ENCODE data around the gene ARHGAP45.

ARHGAP45 gene

DNA sequence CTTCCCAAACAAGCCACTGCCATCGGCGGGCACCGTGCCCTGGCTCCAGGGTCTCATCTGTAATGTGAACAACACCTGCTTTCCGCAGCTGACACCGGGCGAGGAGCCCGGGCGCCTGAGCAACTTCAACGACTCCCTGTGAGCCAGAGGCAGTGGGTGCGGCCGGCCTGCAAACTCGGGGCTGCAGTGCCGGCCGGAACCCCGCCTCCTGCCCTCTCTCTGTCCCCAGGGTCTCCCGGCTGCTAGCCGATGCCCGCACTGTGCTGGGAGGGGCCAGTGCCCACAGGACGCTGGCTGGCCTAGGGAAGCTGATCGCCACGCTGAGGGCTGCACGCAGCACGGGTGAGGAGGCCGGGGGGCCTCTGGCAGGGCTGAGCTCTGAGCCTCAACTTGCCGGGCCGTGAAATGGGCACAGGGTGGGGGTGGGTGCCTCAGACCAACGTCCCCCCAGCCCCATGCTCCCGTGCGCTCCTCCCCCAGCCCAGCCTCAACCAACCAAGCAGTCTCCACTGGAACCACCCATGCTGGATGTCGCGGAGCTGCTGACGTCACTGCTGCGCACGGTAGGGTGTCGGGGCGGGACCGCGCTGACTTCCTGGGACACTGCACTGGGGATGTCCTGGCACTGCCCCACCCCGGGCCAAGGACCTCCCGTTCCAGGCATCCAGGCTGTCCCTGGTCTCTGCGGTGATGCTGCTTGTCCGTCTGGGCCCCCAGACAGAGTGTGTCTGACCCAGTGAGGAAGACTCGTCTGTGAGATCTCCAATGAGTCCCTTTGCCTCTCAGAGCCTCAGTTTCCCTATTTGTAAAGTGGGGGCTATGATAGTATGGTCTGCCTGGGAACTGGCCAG lies 24.9 kb upstream of the ARHGAP45 start:
- Histone ChIP-seq H3K27ac (ENCODE audit: insufficient read depth in 1 of 2, low read depth in 1 of 2, low read length in 2 of 2, poor library complexity in 1 of 2, severe bottlenecking in 2 of 2) (no peak overlapping the region), H3K27me3 (replicated peaks in 2 of 5; ENCODE audit: control insufficient read depth in 4 of 5, insufficient read depth in 5 of 5, low read length in 4 of 5) (no peaks in the 10 kb centered on the region), H3K9me3 (ENCODE audit: control extremely low read depth in 1 of 5, control insufficient read depth in 4 of 5, insufficient read depth in 2 of 5, low read depth in 1 of 5, low read length in 4 of 5) (no peaks in the 10 kb centered on the region), H3K36me3 (ENCODE audit: control insufficient read depth in 4 of 4, insufficient read depth in 4 of 4, low read length in 3 of 4) (peaks cover 0 to 30% (median 2%) of the 10 kb centered on the region in 4 experiments), H3K4me3 (ENCODE audit: control insufficient read depth in 1 of 7, extremely low read depth in 1 of 7, insufficient read depth in 4 of 7, low read depth in 2 of 7, low read length in 6 of 7) (no peak overlapping the region), H3K4me1 (ENCODE audit: control extremely low read depth in 1 of 4, control insufficient read depth in 4 of 4, insufficient read depth in 4 of 4, low read length in 3 of 4) (peaks cover 6 to 47% (median 43%) of the 10 kb centered on the region in 4 experiments)
- ChIA-PET POLR2A (interaction anchor here (1.6 kb wide), 1 partner anchor 23 kb away, joined by 4 read pairs; no protein-coding TSS in a partner anchor), CTCF (interaction anchor here (1.0 to 7.2 kb wide), 2 partner anchors 14 to 15 kb away, joined by 3 to 44 read pairs; partner anchors contain the start of gene CNN2)
- WGBS (ENCODE audit: insufficient coverage), result 94% methylated on average over 34 of the region's 43 CpGs
- no peak for DNase-seq

DNA sequence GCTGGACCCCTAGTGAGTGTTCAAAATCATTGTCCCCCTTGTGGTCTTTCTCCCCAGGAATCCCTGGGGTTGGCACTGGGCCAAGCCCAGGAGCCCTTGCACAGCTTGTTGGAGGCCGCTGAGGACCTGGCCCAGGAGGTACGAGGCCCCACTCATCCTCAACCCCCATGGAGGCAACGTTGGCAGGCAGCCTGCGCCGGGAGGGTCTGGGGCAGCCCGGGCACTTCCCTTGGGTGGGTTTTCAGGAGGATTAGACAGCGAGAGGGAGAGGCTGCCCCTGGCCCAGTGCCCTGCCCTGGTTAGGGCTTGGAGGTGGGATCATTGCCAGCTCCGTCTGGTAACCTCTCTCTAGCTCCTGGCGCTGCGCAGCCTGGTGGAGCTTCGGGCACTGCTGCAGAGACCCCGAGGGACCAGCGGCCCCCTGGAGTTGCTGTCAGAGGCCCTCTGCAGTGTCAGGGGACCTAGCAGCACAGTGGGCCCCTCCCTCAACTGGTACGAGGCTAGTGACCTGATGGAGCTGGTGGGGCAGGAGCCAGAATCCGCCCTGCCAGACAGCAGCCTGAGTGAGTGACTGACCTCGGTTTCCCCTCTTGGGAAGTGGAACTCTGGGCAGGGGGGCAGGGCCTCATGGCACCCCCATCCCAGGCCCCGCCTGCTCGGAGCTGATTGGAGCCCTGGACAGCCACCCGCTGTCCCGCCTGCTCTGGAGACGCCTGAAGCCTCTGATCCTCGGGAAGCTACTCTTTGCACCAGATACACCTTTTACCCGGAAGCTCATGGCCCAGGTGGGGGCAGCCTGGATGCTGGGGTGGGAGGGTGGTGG lies 24.1 kb upstream of the ARHGAP45 start:
- no peaks in the 10 kb centered on the region for H3K9me3 ChIP-seq (ENCODE audit: control extremely low read depth in 1 of 5, control insufficient read depth in 4 of 5, insufficient read depth in 2 of 5, low read depth in 1 of 5, low read length in 4 of 5)
- H3K4me3 ChIP-seq (ENCODE audit: control insufficient read depth in 1 of 7, extremely low read depth in 1 of 7, insufficient read depth in 4 of 7, low read depth in 2 of 7, low read length in 6 of 7), result no peak overlapping the region
- DNase-seq, result no peak
- POLR2A ChIA-PET, result no interaction called here
- H3K4me1 ChIP-seq (ENCODE audit: control extremely low read depth in 1 of 4, control insufficient read depth in 4 of 4, insufficient read depth in 4 of 4, low read length in 3 of 4), result peaks cover 6 to 44% (median 37%) of the 10 kb centered on the region in 4 experiments
- H3K27ac ChIP-seq (ENCODE audit: insufficient read depth in 1 of 2, low read depth in 1 of 2, low read length in 2 of 2, poor library complexity in 1 of 2, severe bottlenecking in 2 of 2), result no peak overlapping the region
- peaks cover 0 to 30% (median 2%) of the 10 kb centered on the region in 4 experiments for H3K36me3 ChIP-seq (ENCODE audit: control insufficient read depth in 4 of 4, insufficient read depth in 4 of 4, low read length in 3 of 4)
- WGBS (ENCODE audit: insufficient coverage), result 96% methylated on average over 15 of the region's 23 CpGs
- CTCF ChIA-PET, result interaction anchor here (1.3 kb wide), 1 partner anchor 22 kb away, joined by 3 read pairs; no protein-coding TSS in a partner anchor
- H3K27me3 ChIP-seq (replicated peaks in 2 of 5; ENCODE audit: control insufficient read depth in 4 of 5, insufficient read depth in 5 of 5, low read length in 4 of 5), result no peaks in the 10 kb centered on the region

DNA sequence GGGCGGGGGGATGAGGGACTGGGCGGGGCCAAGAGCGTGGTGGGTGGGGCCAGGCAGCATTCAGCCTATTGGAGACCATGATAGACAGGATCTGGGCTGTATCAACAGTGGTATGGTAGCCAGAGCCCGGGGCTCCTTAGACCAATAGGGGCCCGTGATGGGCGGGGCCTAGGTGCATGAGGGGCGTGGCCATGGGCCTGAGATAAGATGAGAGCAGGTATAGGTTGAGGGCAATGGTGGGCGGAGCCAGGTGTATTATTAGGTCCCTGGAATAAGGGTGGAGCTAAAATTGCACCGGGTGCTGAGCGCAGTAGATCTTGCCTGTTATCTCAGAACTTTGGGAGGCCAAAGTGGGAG lies 21.7 kb upstream of the ARHGAP45 start:
- H3K4me1 ChIP-seq (ENCODE audit: control extremely low read depth in 1 of 4, control insufficient read depth in 4 of 4, insufficient read depth in 4 of 4, low read length in 3 of 4), result peaks cover 6 to 23% (median 16%) of the 10 kb centered on the region in 4 experiments
- POLR2A ChIA-PET, result no interaction called here

DNA sequence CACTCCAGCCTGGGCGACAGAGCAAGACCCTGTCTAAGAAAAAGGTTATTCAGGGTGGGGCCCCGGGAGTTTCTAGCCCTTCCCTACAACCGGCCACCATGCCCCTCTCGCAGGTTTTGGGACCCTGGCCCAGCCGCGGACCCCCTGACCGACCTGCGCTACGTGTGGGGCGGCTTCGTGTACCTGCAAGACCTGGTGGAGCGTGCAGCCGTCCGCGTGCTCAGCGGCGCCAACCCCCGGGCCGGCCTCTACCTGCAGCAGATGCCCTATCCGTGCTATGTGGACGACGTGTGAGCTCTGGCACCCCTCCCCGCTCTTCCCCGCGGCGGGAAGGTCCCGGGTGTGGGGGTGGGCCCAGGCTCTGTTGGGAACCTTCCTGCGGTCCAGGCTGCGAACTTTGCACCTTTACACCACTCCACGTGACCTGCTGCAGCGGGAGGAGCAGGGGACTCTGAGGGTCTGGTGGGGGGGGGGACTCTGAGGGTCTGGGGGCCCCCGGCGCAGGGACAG lies 20.8 kb upstream of the ARHGAP45 start:
- Histone ChIP-seq H3K27ac (ENCODE audit: insufficient read depth in 1 of 2, low read depth in 1 of 2, low read length in 2 of 2, poor library complexity in 1 of 2, severe bottlenecking in 2 of 2) (no peak overlapping the region), H3K9me3 (ENCODE audit: control extremely low read depth in 1 of 5, control insufficient read depth in 4 of 5, insufficient read depth in 2 of 5, low read depth in 1 of 5, low read length in 4 of 5) (no peaks in the 10 kb centered on the region), H3K4me1 (ENCODE audit: control extremely low read depth in 1 of 4, control insufficient read depth in 4 of 4, insufficient read depth in 4 of 4, low read length in 3 of 4) (peaks cover 0 to 14% (median 6%) of the 10 kb centered on the region in 4 experiments), H3K27me3 (replicated peaks in 2 of 5; ENCODE audit: control insufficient read depth in 4 of 5, insufficient read depth in 5 of 5, low read length in 4 of 5) (no peaks in the 10 kb centered on the region), H3K36me3 (ENCODE audit: control insufficient read depth in 4 of 4, insufficient read depth in 4 of 4, low read length in 3 of 4) (peaks cover 0 to 30% (median 2%) of the 10 kb centered on the region in 4 experiments), H3K4me3 (ENCODE audit: control insufficient read depth in 1 of 7, extremely low read depth in 1 of 7, insufficient read depth in 4 of 7, low read depth in 2 of 7, low read length in 6 of 7) (no peak overlapping the region)
- POLR2A ChIA-PET, result no interaction called here
- 95% methylated on average over 27 of the region's 33 CpGs for WGBS (ENCODE audit: insufficient coverage)
- DNase-seq, result no peak
- CTCF ChIA-PET, result no interaction called here

More for the DNA sequence above, 21.7 kb upstream of the ARHGAP45 start:
- no peak overlapping the region for H3K27ac ChIP-seq (ENCODE audit: insufficient read depth in 1 of 2, low read depth in 1 of 2, low read length in 2 of 2, poor library complexity in 1 of 2, severe bottlenecking in 2 of 2)
- peaks cover 0 to 30% (median 2%) of the 10 kb centered on the region in 4 experiments for H3K36me3 ChIP-seq (ENCODE audit: control insufficient read depth in 4 of 4, insufficient read depth in 4 of 4, low read length in 3 of 4)
- CTCF ChIA-PET, result no interaction called here
- no peak overlapping the region for H3K4me3 ChIP-seq (ENCODE audit: control insufficient read depth in 1 of 7, extremely low read depth in 1 of 7, insufficient read depth in 4 of 7, low read depth in 2 of 7, low read length in 6 of 7)
- 93% methylated on average over 9 of the region's 10 CpGs for WGBS (ENCODE audit: insufficient coverage)
- DNase-seq, result peak; percentile 69 to 88 (median 79)
- no peaks in the 10 kb centered on the region for H3K9me3 ChIP-seq (ENCODE audit: control extremely low read depth in 1 of 5, control insufficient read depth in 4 of 5, insufficient read depth in 2 of 5, low read depth in 1 of 5, low read length in 4 of 5)
- H3K27me3 ChIP-seq (replicated peaks in 2 of 5; ENCODE audit: control insufficient read depth in 4 of 5, insufficient read depth in 5 of 5, low read length in 4 of 5), result no peaks in the 10 kb centered on the region

DNA sequence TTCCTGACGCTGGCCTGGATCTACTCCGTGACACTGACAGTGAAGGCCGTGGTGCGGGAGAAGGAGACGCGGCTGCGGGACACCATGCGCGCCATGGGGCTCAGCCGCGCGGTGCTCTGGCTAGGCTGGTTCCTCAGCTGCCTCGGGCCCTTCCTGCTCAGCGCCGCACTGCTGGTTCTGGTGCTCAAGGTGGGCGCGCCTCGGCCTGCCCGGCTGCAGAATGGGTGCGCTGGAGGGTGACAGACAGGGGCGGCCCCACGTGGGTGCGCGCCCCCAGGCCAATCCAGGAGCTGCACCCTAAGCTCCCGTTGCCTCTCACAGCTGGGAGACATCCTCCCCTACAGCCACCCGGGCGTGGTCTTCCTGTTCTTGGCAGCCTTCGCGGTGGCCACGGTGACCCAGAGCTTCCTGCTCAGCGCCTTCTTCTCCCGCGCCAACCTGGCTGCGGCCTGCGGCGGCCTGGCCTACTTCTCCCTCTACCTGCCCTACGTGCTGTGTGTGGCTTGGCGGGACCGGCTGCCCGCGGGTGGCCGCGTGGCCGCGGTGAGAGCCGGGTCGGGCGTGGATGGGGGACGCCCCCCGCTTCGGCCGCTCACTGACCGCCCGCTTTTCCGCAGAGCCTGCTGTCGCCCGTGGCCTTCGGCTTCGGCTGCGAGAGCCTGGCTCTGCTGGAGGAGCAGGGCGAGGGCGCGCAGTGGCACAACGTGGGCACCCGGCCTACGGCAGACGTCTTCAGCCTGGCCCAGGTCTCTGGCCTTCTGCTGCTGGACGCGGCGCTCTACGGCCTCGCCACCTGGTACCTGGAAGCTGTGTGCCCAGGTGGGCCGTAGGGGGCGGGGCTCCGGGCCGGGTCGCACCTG lies 19.9 kb upstream of the ARHGAP45 start:
- Histone ChIP-seq H3K27ac (ENCODE audit: insufficient read depth in 1 of 2, low read depth in 1 of 2, low read length in 2 of 2, poor library complexity in 1 of 2, severe bottlenecking in 2 of 2) (no peak overlapping the region), H3K4me3 (ENCODE audit: control insufficient read depth in 1 of 7, extremely low read depth in 1 of 7, insufficient read depth in 4 of 7, low read depth in 2 of 7, low read length in 6 of 7) (no peak overlapping the region), H3K27me3 (replicated peaks in 2 of 5; ENCODE audit: control insufficient read depth in 4 of 5, insufficient read depth in 5 of 5, low read length in 4 of 5) (no peaks in the 10 kb centered on the region), H3K36me3 (ENCODE audit: control insufficient read depth in 4 of 4, insufficient read depth in 4 of 4, low read length in 3 of 4) (peaks cover 0 to 30% (median 2%) of the 10 kb centered on the region in 4 experiments), H3K9me3 (ENCODE audit: control extremely low read depth in 1 of 5, control insufficient read depth in 4 of 5, insufficient read depth in 2 of 5, low read depth in 1 of 5, low read length in 4 of 5) (no peaks in the 10 kb centered on the region), H3K4me1 (ENCODE audit: control extremely low read depth in 1 of 4, control insufficient read depth in 4 of 4, insufficient read depth in 4 of 4, low read length in 3 of 4) (peaks cover 0 to 8% (median 1%) of the 10 kb centered on the region in 4 experiments)
- POLR2A ChIA-PET, result no interaction called here
- WGBS (ENCODE audit: insufficient coverage), result 85% methylated on average over 65 of the region's 77 CpGs
- DNase-seq, result peak in 2 of 3 donors; percentile 57 to 83
- CTCF ChIA-PET, result interaction anchor here (1.1 kb wide), 1 partner anchor 19 kb away, joined by 3 read pairs; no protein-coding TSS in a partner anchor

DNA sequence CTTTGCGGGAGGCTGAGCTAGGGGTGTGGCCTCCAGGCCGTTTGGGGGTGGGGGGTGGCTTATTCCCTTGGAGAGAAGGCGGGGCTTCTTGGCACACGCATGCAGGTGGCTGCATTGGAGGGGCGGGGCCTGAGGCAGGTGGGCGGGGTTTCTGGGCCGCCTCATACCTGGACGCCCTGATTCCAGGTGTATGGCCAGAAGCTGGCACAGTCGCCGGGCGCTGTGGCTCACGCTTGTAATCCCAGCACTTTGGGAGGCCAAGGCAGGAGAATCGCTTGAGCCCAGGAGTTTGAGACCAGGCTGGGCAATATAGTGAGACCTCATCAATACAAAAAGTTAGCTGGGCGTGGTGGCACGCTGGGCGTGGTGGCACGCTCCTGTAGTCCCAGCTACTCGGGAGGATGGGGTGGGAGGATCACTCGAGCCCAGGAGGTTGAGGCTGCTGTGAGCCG lies 19.2 kb upstream of the ARHGAP45 start:
- H3K27me3 ChIP-seq (replicated peaks in 2 of 5; ENCODE audit: control insufficient read depth in 4 of 5, insufficient read depth in 5 of 5, low read length in 4 of 5), result no peaks in the 10 kb centered on the region
- no peak overlapping the region for H3K4me3 ChIP-seq (ENCODE audit: control insufficient read depth in 1 of 7, extremely low read depth in 1 of 7, insufficient read depth in 4 of 7, low read depth in 2 of 7, low read length in 6 of 7)
- H3K4me1 ChIP-seq (ENCODE audit: control extremely low read depth in 1 of 4, control insufficient read depth in 4 of 4, insufficient read depth in 4 of 4, low read length in 3 of 4), result peaks cover 0 to 8% (median 1%) of the 10 kb centered on the region in 4 experiments
- 92% methylated on average over 16 of the region's 20 CpGs for WGBS (ENCODE audit: insufficient coverage)
- DNase-seq, result no peak
- H3K27ac ChIP-seq (ENCODE audit: insufficient read depth in 1 of 2, low read depth in 1 of 2, low read length in 2 of 2, poor library complexity in 1 of 2, severe bottlenecking in 2 of 2), result no peak overlapping the region
- peaks cover 0 to 24% (median 2%) of the 10 kb centered on the region in 4 experiments for H3K36me3 ChIP-seq (ENCODE audit: control insufficient read depth in 4 of 4, insufficient read depth in 4 of 4, low read length in 3 of 4)
- H3K9me3 ChIP-seq (ENCODE audit: control extremely low read depth in 1 of 5, control insufficient read depth in 4 of 5, insufficient read depth in 2 of 5, low read depth in 1 of 5, low read length in 4 of 5), result no peaks in the 10 kb centered on the region
- CTCF ChIA-PET, result interaction anchor here (1.1 kb wide), 1 partner anchor 18 kb away, joined by 3 read pairs; no protein-coding TSS in a partner anchor
- POLR2A ChIA-PET, result no interaction called here
